ENCODE data around the gene OR4K1.

Gene OR4K1

GRCh38 chr14:19911114-19911513, 19.6 kb upstream of the OR4K1 start:
- no peak for TF ChIP-seq FOXM1 (IDR thresholded peaks at IDR 0.05; ENCODE audit: borderline replicate concordance, low read depth)
- TF ChIP-seq TEAD4 (IDR thresholded peaks at IDR 0.05) = no peak
- no peak for TF ChIP-seq NFIC (IDR thresholded peaks at IDR 0.05)
- TF ChIP-seq ZBTB7A (IDR thresholded peaks at IDR 0.05; ENCODE audit: low read depth) = no peak
- TF ChIP-seq EGR1 (IDR thresholded peaks at IDR 0.05) = no peak
- TF ChIP-seq, protein P1, sequence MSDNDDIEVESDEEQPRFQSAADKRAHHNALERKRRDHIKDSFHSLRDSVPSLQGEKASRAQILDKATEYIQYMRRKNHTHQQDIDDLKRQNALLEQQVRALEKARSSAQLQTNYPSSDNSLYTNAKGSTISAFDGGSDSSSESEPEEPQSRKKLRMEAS (IDR thresholded peaks at IDR 0.05) = no peak
- TF ChIP-seq RAD21 (IDR thresholded peaks at IDR 0.05; ENCODE audit: low read depth) = no peak
- TF ChIP-seq, protein P2, sequence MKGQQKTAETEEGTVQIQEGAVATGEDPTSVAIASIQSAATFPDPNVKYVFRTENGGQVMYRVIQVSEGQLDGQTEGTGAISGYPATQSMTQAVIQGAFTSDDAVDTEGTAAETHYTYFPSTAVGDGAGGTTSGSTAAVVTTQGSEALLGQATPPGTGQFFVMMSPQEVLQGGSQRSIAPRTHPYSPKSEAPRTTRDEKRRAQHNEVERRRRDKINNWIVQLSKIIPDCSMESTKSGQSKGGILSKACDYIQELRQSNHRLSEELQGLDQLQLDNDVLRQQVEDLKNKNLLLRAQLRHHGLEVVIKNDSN (IDR thresholded peaks at IDR 0.05) = no peak
- no peak for TF ChIP-seq TCF12 (IDR thresholded peaks at IDR 0.05; ENCODE audit: low read depth)
- no peak for TF ChIP-seq EP300 (IDR thresholded peaks at IDR 0.05; ENCODE audit: borderline replicate concordance)
- TF ChIP-seq TAF1 (IDR thresholded peaks at IDR 0.05; ENCODE audit: low read depth) = no peak
- TF ChIP-seq, protein P3, sequence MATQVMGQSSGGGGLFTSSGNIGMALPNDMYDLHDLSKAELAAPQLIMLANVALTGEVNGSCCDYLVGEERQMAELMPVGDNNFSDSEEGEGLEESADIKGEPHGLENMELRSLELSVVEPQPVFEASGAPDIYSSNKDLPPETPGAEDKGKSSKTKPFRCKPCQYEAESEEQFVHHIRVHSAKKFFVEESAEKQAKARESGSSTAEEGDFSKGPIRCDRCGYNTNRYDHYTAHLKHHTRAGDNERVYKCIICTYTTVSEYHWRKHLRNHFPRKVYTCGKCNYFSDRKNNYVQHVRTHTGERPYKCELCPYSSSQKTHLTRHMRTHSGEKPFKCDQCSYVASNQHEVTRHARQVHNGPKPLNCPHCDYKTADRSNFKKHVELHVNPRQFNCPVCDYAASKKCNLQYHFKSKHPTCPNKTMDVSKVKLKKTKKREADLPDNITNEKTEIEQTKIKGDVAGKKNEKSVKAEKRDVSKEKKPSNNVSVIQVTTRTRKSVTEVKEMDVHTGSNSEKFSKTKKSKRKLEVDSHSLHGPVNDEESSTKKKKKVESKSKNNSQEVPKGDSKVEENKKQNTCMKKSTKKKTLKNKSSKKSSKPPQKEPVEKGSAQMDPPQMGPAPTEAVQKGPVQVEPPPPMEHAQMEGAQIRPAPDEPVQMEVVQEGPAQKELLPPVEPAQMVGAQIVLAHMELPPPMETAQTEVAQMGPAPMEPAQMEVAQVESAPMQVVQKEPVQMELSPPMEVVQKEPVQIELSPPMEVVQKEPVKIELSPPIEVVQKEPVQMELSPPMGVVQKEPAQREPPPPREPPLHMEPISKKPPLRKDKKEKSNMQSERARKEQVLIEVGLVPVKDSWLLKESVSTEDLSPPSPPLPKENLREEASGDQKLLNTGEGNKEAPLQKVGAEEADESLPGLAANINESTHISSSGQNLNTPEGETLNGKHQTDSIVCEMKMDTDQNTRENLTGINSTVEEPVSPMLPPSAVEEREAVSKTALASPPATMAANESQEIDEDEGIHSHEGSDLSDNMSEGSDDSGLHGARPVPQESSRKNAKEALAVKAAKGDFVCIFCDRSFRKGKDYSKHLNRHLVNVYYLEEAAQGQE (IDR thresholded peaks at IDR 0.05; ENCODE audit: low read depth) = no peak
- TF ChIP-seq YY1 (IDR thresholded peaks at IDR 0.05; ENCODE audit: low read depth) = no peak
- no peak for TF ChIP-seq CREB1 (IDR thresholded peaks at IDR 0.05; ENCODE audit: low read depth)
- TF ChIP-seq CEBPB (IDR thresholded peaks at IDR 0.05) = no peak

DNA sequence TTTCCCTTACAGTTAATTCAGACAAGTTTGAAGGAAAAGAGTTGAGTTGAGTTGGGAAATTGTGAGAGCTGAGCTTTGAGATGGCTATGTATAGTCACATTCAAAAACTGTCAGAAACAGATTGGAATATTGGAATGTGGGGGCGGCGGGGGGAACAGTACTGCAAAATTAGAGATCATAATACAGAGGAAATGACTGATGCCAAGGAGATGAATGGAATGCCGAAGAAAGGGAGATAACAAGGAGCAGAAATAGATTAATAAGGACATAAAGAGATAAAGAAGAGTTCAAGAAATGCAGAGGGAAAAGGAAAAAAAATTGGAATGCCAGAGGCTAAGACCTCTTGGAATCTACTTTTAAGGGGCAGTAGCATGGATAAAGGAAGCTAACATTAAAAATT, 13.5 kb upstream of the OR4K1 start:
- TF ChIP-seq CREB1 (IDR thresholded peaks at IDR 0.05; ENCODE audit: low read depth) (no peak), CEBPB (IDR thresholded peaks at IDR 0.05) (no peak), TEAD4 (IDR thresholded peaks at IDR 0.05) (no peak), TCF12 (IDR thresholded peaks at IDR 0.05; ENCODE audit: low read depth) (no peak), TAF1 (IDR thresholded peaks at IDR 0.05; ENCODE audit: low read depth) (no peak), EP300 (IDR thresholded peaks at IDR 0.05; ENCODE audit: borderline replicate concordance) (no peak), EGR1 (IDR thresholded peaks at IDR 0.05) (no peak), FOXM1 (IDR thresholded peaks at IDR 0.05; ENCODE audit: borderline replicate concordance, low read depth) (no peak)
- TF ChIP-seq, protein P3 (IDR thresholded peaks at IDR 0.05; ENCODE audit: low read depth) = no peak
- TF ChIP-seq, protein P1 (IDR thresholded peaks at IDR 0.05) = no peak

DNA sequence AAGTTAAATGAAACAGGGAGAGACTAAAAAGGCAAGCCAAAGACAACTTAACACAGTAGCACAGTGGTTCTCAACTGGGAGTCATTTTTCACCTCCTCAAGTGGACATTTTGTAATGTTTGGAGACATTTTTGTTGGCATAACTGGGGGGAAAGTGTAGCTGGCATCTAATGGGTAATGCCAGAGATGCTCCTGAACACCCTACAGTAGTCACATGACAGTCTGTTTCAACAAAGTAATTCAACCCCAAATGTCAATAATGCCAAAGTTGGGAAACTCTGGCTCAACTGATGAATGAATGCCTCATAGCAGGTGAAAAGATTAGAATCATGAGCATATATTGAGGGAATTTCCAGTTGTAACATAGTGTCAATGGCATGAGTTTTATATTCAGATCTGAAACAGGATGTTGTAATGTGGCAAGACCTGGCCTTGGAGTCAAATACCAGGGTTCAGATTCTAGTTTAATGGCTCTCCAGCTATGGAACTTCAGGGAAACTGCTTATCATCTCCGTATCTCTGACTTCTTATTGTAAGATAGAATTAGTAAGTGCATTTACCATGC, 12.7 kb upstream of the OR4K1 start:
- TF ChIP-seq EGR1 (IDR thresholded peaks at IDR 0.05) (no peak), ZBTB7A (IDR thresholded peaks at IDR 0.05; ENCODE audit: low read depth) (no peak), CREB1 (IDR thresholded peaks at IDR 0.05; ENCODE audit: low read depth) (no peak)
- TF ChIP-seq, protein P3 (IDR thresholded peaks at IDR 0.05; ENCODE audit: low read depth) = no peak
- TF ChIP-seq, protein P2 (IDR thresholded peaks at IDR 0.05) = no peak

- no peak for TF ChIP-seq YY1 (IDR thresholded peaks at IDR 0.05; ENCODE audit: low read depth)
These were observed 12.0 kb upstream of the OR4K1 start for GRCh38 chr14:19918553-19919264.
